Naive B cell (primary cell): ENCODE data around the gene FGFRL1. TPM values are rescaled to one million over a fixed set of nuclear protein-coding genes. Genes with fewer than 3 reads are reported as not detected.
A peak's percentile ranks its signal among the peaks of the same experiment; 100 is the strongest.
"Not testable (repeated sequence)": the region's sequence is repeated elsewhere in the genome, so short reads cannot be mapped to it uniquely, and the experiment has no call there.

Source experiments
- ATAC-seq, 2 donors: fragments of 150-1000 bp; cut with Tn5 transposase; 2 replicates each; pipeline ENCODE4 v1.10.0; 2021; ENCODE audit warnings: low read depth in 2 of 2, mild to moderate bottlenecking in 2 of 2, moderate library complexity in 2 of 2
- DNase-seq: peaks from one replicate; pipeline ENCODE4 v3.0.0; 2022
- H3K27ac Mint-ChIP-seq, 6 donors: one replicate each; pipeline ENCODE4 v1.8.0; 2020 to 2022; ENCODE audit warnings: mild to moderate bottlenecking in 6 of 6, mixed read lengths in 6 of 6, moderate library complexity in 5 of 6, inconsistent platforms in 2 of 6
- H3K27me3 Mint-ChIP-seq, 3 donors: one replicate each; pipeline ENCODE4 v1.8.0; 2021 to 2022; ENCODE audit warnings: mixed read lengths in 3 of 3, mild to moderate bottlenecking in 1 of 3
- H3K36me3 Mint-ChIP-seq, 2 donors: one replicate each; pipeline ENCODE4 v1.8.0; 2020 to 2022; ENCODE audit warnings: mixed read lengths in 2 of 2, inconsistent platforms in 1 of 2, mild to moderate bottlenecking in 1 of 2
- H3K4me1 Mint-ChIP-seq, 3 donors: one replicate each; pipeline ENCODE4 v1.8.0; 2020 to 2022; ENCODE audit warnings: mixed read lengths in 3 of 3, inconsistent platforms in 1 of 3, mild to moderate bottlenecking in 1 of 3, moderate library complexity in 1 of 3
- H3K4me3 Mint-ChIP-seq, 8 donors: one replicate each; pipeline ENCODE4 v1.8.0; 2020 to 2022; ENCODE audit warnings: mild to moderate bottlenecking in 8 of 8, mixed read lengths in 8 of 8, moderate library complexity in 8 of 8, inconsistent platforms in 2 of 8
- H3K9me3 Mint-ChIP-seq, 7 donors: one replicate each; pipeline ENCODE4 v1.8.0; 2020 to 2022; ENCODE audit warnings: mixed read lengths in 7 of 7, mild to moderate bottlenecking in 5 of 7, inconsistent platforms in 2 of 7, moderate library complexity in 1 of 7
- polyA plus RNA-seq, 6 donors: library from polyadenylated mRNA; unstranded; fragments of 300-500 nt; fragmentation: Illumina TruSeq; gene quantifications; one replicate each; pipeline ENCODE4 v1.2.3, GENCODE V29; 2021; ENCODE audit warnings: low read depth in 6 of 6

FGFRL1 gene
- polyA plus RNA-seq, 6 donors from 2014 or later = 0.22 to 2.3 (median 0.37) TPM; not detected in 1

- H3K27me3 Mint-ChIP-seq = peaks cover 19 to 70% (median 47%) of the 10 kb centered on the region in 3 donors
- peaks cover 0 to 7% of the 10 kb centered on the region in 2 donors for H3K36me3 Mint-ChIP-seq
- H3K4me3 Mint-ChIP-seq = peak overlapping the region in 1 of 8 donors; percentile 68
- peaks cover 0 to 8% (median 4%) of the 10 kb centered on the region in 7 donors for H3K9me3 Mint-ChIP-seq
- peak; percentile 20 for DNase-seq
- peak; percentile 69 to 72 for ATAC-seq
- H3K27ac Mint-ChIP-seq = peak overlapping the region in 4 of 6 donors; percentile 11 to 50 (median 39)
- H3K4me1 Mint-ChIP-seq = peaks cover 7 to 15% (median 14%) of the 10 kb centered on the region in 3 donors
Measured at GRCh38 chr4:1048773-1049590, 37.6 kb downstream of the FGFRL1 start.

DNA sequence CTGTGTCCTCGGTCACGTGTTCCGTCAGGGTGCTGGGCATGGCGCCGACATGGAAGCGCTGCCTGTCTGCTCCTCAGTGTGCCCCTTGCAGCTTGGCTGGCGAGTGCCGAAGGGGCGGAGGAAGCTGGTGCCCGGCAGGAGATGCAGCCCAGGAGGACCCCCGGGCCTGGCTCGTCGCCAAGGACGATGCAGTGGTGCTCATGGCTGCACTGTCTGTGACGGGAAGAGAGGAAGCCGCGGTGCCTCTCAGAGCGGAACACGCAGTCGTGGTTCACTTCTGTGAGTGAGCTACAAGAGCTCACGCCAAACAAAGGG lies 38.1 kb downstream of the FGFRL1 start:
- Mint-ChIP-seq H3K9me3 (peaks cover 0 to 8% (median 4%) of the 10 kb centered on the region in 7 donors), H3K36me3 (peaks cover 0 to 7% of the 10 kb centered on the region in 2 donors), H3K27me3 (peaks cover 19 to 64% (median 45%) of the 10 kb centered on the region in 3 donors), H3K27ac (peak overlapping the region in 2 of 6 donors; percentile 50 to 60), H3K4me1 (peaks cover 7 to 15% (median 14%) of the 10 kb centered on the region in 3 donors), H3K4me3 (no peak overlapping the region)
- ATAC-seq (no peak), DNase-seq (no peak)

GRCh38 chr4:1050486-1051213 lies 39.2 kb downstream of the FGFRL1 start:
- no peak for ATAC-seq
- H3K36me3 Mint-ChIP-seq = peaks cover 0 to 7% of the 10 kb centered on the region in 2 donors
- no peak overlapping the region for H3K27ac Mint-ChIP-seq
- H3K4me1 Mint-ChIP-seq = peaks cover 10 to 17% (median 14%) of the 10 kb centered on the region in 3 donors
- no peak for DNase-seq
- H3K4me3 Mint-ChIP-seq = no peak overlapping the region
- H3K9me3 Mint-ChIP-seq = peaks cover 0 to 8% (median 4%) of the 10 kb centered on the region in 7 donors
- H3K27me3 Mint-ChIP-seq = peaks cover 14 to 53% (median 34%) of the 10 kb centered on the region in 3 donors

DNA sequence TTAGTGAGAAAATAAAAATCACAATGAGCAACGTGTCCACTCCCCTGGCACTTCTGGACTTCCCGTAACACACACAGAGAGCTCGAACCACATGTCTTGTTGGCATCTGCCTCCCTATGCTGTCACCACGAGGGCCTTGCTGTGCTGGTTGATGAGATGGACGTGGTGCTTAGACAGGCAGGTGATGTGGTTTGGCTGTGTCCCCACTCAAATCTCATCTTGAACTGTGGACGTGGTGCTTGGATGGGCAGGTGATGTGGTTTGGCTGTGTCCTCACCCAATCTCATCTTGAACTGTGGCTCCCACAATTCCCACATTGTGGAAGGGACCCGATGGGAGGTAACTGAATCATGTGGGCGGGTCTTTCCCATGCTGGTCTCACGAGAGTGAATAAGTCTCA lies 40.0 kb downstream of the FGFRL1 start:
- Mint-ChIP-seq H3K36me3 (peaks cover 0 to 7% of the 10 kb centered on the region in 2 donors), H3K27me3 (peaks cover 20 to 51% (median 31%) of the 10 kb centered on the region in 3 donors), H3K9me3 (peaks cover 0 to 8% (median 4%) of the 10 kb centered on the region in 7 donors), H3K4me3 (peak overlapping the region in 1 of 8 donors; percentile 36), H3K4me1 (peaks cover 18 to 25% (median 19%) of the 10 kb centered on the region in 3 donors), H3K27ac (no peak overlapping the region)
- ATAC-seq (no peak), DNase-seq (no peak)

GRCh38 chr4:1052231-1052671 lies 40.8 kb downstream of the FGFRL1 start:
- no peak for DNase-seq
- no peak overlapping the region for H3K4me3 Mint-ChIP-seq

GRCh38 chr4:1053080-1053661 lies 41.7 kb downstream of the FGFRL1 start:
- Mint-ChIP-seq H3K9me3 (peaks cover 0 to 8% (median 4%) of the 10 kb centered on the region in 7 donors), H3K27me3 (peaks cover 14 to 34% (median 14%) of the 10 kb centered on the region in 3 donors), H3K4me1 (peaks cover 15 to 20% (median 19%) of the 10 kb centered on the region in 3 donors), H3K36me3 (no peaks in the 10 kb centered on the region), H3K27ac (peak overlapping the region in 2 of 6 donors; percentile 58 to 92), H3K4me3 (peak overlapping the region in 3 of 8 donors; percentile 11 to 34 (median 22))
- no peak for DNase-seq
- ATAC-seq = no peak

More at GRCh38 chr4:1052231-1052671, 40.8 kb downstream of the FGFRL1 start:
- no peak for ATAC-seq
- H3K27ac Mint-ChIP-seq = peak overlapping the region in 2 of 6 donors; percentile 33 to 58
- peaks cover 20 to 44% (median 23%) of the 10 kb centered on the region in 3 donors for H3K27me3 Mint-ChIP-seq
- H3K9me3 Mint-ChIP-seq = peaks cover 0 to 8% (median 4%) of the 10 kb centered on the region in 7 donors
- peaks cover 15 to 26% (median 18%) of the 10 kb centered on the region in 3 donors for H3K4me1 Mint-ChIP-seq
- H3K36me3 Mint-ChIP-seq = no peaks in the 10 kb centered on the region

GRCh38 chr4:1053891-1054290 lies 42.5 kb downstream of the FGFRL1 start:
- ATAC-seq = not testable (repeated sequence)

DNA sequence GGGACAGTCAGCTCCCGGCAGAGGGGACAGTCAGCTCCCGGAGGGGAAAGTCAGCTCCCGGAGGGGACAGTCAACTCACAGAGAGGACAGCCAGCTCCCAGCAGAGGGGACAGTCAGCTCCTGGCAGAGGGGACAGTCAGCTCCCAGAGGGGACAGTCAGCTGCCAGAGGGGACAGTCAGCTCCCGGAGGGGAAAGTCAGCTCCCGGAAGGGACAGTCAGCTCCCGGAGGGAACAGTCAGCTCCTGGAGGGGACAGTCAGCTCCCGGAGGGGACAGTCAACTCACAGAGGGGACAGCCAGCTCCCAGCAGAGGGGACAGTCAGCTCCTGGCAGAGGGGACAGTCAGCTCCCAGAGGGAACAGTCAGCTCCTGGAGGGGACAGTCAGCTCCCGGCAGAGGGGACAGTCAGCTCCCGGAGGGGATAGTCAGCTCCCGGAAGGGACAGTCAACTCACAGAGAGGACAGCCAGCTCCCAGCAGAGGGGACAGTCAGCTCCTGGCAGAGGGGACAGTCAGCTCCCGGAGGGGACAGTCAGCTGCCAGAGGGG lies 43.3 kb downstream of the FGFRL1 start:
- Mint-ChIP-seq H3K27me3 (peaks cover 0 to 20% (median 6%) of the 10 kb centered on the region in 3 donors), H3K4me1 (peaks cover 6 to 16% (median 11%) of the 10 kb centered on the region in 3 donors)
- not testable (repeated sequence) for H3K36me3 Mint-ChIP-seq, DNase-seq, H3K4me3 Mint-ChIP-seq, ATAC-seq, H3K27ac Mint-ChIP-seq, H3K9me3 Mint-ChIP-seq

More at GRCh38 chr4:1053891-1054290, 42.5 kb downstream of the FGFRL1 start:
- H3K36me3 Mint-ChIP-seq, H3K9me3 Mint-ChIP-seq, H3K4me3 Mint-ChIP-seq, DNase-seq: not testable (repeated sequence)
- H3K27ac Mint-ChIP-seq = peak overlapping the region in 2 of 6 donors; percentile 4 to 58
- H3K4me1 Mint-ChIP-seq = peaks cover 11 to 20% (median 18%) of the 10 kb centered on the region in 3 donors
- H3K27me3 Mint-ChIP-seq = peaks cover 6 to 28% (median 9%) of the 10 kb centered on the region in 3 donors

DNA sequence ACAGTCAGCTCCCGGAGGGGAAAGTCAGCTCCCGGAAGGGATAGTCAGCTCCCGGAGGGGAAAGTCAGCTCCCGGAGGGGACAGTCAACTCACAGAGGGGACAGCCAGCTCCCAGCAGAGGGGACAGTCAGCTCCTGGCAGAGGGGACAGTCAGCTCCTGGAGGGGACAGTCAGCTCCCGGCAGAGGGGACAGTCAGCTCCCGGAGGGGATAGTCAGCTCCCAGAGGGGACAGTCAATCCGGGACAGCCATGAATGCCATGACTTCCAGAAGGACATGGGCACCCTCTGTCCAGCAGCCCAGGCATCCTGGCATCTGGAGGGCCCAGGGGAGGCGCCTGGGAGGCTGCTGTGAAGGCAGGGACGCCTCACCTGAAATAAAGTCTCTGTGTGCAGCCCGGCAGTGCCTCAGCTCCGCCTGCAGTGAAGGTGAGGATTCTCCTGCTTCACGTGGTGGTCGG lies 43.8 kb downstream of the FGFRL1 start:
- not testable (repeated sequence) for DNase-seq, H3K36me3 Mint-ChIP-seq, H3K9me3 Mint-ChIP-seq
- H3K4me1 Mint-ChIP-seq = peaks cover 6 to 16% (median 11%) of the 10 kb centered on the region in 3 donors
- H3K27ac Mint-ChIP-seq = peak overlapping the region; percentile 93 to 99 (median 96)
- ATAC-seq = peak; percentile 1 to 3
- H3K4me3 Mint-ChIP-seq = peak overlapping the region; percentile 64 to 92 (median 84)
- H3K27me3 Mint-ChIP-seq = peaks cover 0 to 20% (median 6%) of the 10 kb centered on the region in 3 donors

- peaks cover 0 to 8% (median 4%) of the 10 kb centered on the region in 7 donors for H3K9me3 Mint-ChIP-seq
- ATAC-seq (peak; percentile 97), DNase-seq (peak; percentile 94)
- H3K27me3 Mint-ChIP-seq = peaks cover 0 to 20% (median 6%) of the 10 kb centered on the region in 3 donors
- H3K4me1 Mint-ChIP-seq = peaks cover 6 to 16% (median 11%) of the 10 kb centered on the region in 3 donors
- peak overlapping the region; percentile 64 to 92 (median 84) for H3K4me3 Mint-ChIP-seq
- H3K36me3 Mint-ChIP-seq = no peaks in the 10 kb centered on the region
- peak overlapping the region; percentile 93 to 99 (median 96) for H3K27ac Mint-ChIP-seq
Measured at GRCh38 chr4:1055721-1056590, 44.5 kb downstream of the FGFRL1 start.

DNA sequence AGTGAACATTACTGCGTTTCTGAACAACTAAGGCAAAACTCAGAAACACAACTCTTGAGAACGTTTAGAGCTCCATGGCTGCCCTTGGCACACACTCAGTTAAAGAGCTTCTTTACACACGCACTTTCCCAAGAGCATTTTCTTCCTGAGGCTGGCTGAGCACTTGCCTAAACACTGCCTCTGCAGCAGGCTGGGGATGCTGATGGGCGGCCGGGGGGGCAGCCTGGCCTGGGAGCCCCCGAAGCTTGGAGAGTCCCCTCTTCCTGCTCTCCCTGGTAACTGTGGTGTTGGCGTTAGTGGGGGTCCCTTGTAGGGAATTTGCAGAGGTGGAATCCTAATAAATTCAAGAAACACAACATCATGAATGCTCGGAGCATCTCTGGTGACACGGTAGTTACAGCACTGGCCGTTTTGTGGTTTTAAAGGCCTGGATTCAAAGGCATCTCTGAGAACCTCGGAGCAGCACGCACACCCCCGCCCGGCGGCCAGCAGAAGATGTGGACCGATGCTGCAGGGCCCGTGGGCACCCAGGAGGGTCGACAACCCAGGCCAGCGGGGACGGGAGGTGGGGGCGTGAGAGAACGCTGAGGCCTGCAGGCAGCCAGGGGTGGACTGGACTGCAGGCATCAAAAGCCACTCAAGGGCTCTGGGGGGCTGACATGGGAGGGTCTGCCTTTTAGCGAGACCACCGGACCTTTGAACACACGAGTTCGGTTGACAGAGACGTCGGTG lies 45.4 kb downstream of the FGFRL1 start:
- Mint-ChIP-seq H3K4me3 (peak overlapping the region in 1 of 8 donors; percentile 40), H3K27me3 (peaks cover 4 to 21% (median 7%) of the 10 kb centered on the region in 3 donors), H3K4me1 (peaks cover 6 to 16% (median 14%) of the 10 kb centered on the region in 3 donors), H3K27ac (peak overlapping the region in 4 of 6 donors; percentile 93 to 99 (median 96)), H3K36me3 (no peaks in the 10 kb centered on the region), H3K9me3 (peaks cover 0 to 2% (median 1%) of the 10 kb centered on the region in 7 donors)
- no peak for ATAC-seq
- DNase-seq = no peak
